ENCODE results near the gene GPM6B. TPM values are rescaled to one million over a fixed set of nuclear protein-coding genes. Genes with fewer than 3 reads are reported as not detected.

The GPM6B gene
- total and polyA plus RNA-seq, 7 donors, result 1.1 to 3.9 (median 2.5) TPM

DNA sequence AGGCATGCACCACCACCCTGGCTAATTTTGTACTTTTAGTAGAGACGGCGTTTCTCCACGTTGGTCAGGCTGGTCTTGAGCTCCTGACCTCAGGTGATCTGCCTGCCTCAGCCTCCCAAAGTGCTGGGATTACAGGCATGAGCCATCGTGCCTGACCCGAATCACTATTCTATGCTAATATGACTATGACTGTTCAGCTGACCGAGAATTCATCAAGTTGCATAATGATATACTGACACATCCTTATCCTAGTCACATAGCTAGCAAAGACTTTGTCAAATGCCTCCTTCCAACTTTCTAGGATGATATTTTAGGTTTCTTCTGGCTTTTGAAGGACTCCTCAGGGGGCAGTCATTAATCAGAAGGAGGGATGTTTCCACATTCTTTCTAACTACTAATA lies 4.8 kb upstream of the GPM6B start:
- Histone ChIP-seq H3K27ac (no peak overlapping the region), H3K27me3 (ENCODE audit: insufficient read depth in 3 of 3, low read length in 2 of 3) (peaks cover 0 to 28% (median 0%) of the 10 kb centered on the region in 3 donors), H3K4me1 (no peaks in the 10 kb centered on the region), H3K9me3 (no peaks in the 10 kb centered on the region), H3K36me3 (ENCODE audit: insufficient read depth in 1 of 2, low read depth in 1 of 2) (no peaks in the 10 kb centered on the region), H3K4me3 (no peak overlapping the region)
- intact Hi-C loops (cut with DNase I), result no loop called here
- TF ChIP-seq, protein P1, sequence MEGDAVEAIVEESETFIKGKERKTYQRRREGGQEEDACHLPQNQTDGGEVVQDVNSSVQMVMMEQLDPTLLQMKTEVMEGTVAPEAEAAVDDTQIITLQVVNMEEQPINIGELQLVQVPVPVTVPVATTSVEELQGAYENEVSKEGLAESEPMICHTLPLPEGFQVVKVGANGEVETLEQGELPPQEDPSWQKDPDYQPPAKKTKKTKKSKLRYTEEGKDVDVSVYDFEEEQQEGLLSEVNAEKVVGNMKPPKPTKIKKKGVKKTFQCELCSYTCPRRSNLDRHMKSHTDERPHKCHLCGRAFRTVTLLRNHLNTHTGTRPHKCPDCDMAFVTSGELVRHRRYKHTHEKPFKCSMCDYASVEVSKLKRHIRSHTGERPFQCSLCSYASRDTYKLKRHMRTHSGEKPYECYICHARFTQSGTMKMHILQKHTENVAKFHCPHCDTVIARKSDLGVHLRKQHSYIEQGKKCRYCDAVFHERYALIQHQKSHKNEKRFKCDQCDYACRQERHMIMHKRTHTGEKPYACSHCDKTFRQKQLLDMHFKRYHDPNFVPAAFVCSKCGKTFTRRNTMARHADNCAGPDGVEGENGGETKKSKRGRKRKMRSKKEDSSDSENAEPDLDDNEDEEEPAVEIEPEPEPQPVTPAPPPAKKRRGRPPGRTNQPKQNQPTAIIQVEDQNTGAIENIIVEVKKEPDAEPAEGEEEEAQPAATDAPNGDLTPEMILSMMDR (IDR thresholded peaks at IDR 0.05), result no peak
- ATAC-seq (no peak), DNase-seq (no peak)
- WGBS, 3 donors, result 79 to 96% (median 81%) methylated on average over 6 of the region's 6 CpGs

DNA sequence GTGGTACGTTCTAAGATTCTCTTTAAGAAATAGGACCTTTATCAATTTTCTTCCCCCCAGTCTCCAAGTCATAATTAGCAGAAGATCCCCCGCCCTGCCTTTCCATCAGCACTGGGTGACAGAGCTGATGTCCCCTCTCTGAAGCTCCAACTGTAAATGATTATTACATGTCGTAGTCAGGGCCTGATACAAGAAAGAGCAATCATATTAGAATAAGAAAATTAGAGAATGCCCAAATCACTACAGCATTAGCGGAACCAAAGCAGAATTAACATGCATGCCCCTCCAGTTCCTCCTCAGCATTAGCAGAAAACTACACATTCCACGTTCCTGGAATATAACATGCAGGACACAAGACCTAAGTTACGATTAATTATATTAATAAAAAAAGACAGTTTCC lies 717 bp downstream of the GPM6B start:
- peaks cover 0 to 24% (median 0%) of the 10 kb centered on the region in 3 donors for H3K27me3 ChIP-seq (ENCODE audit: insufficient read depth in 3 of 3, low read length in 2 of 3)
- no peaks in the 10 kb centered on the region for H3K36me3 ChIP-seq (ENCODE audit: insufficient read depth in 1 of 2, low read depth in 1 of 2)
- no peak for ATAC-seq
- intact Hi-C loops (cut with DNase I), result no loop called here
- 79 to 84% (median 79%) methylated on average over 6 of the region's 6 CpGs for WGBS, 3 donors
- no peak overlapping the region for H3K27ac ChIP-seq
- TF ChIP-seq, protein P1 (IDR thresholded peaks at IDR 0.05), result no peak
- no peak for DNase-seq
- H3K9me3 ChIP-seq, result no peaks in the 10 kb centered on the region
- H3K4me1 ChIP-seq, result no peaks in the 10 kb centered on the region
- H3K4me3 ChIP-seq, result no peak overlapping the region

DNA sequence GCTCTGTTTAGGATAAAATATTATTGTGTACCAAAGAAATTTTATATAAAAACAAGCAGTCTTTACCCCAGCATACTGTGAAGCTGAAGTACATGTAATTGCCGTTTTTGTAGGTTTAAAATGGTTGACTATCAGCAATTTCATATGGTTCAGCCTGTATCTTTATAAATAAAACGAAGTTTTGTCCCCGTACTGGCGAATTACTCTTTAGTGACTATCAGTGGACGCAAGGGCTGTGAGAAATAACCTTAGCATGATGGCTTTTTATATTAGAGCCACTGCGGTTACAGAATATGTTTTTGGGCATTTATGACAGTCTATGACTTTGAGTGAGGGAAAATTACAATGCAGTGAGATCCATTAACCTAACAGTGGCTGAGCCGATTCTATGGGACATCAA lies 1.2 kb downstream of the GPM6B start:
- H3K27me3 ChIP-seq (ENCODE audit: insufficient read depth in 3 of 3, low read length in 2 of 3), result peaks cover 0 to 24% (median 0%) of the 10 kb centered on the region in 3 donors

DNA sequence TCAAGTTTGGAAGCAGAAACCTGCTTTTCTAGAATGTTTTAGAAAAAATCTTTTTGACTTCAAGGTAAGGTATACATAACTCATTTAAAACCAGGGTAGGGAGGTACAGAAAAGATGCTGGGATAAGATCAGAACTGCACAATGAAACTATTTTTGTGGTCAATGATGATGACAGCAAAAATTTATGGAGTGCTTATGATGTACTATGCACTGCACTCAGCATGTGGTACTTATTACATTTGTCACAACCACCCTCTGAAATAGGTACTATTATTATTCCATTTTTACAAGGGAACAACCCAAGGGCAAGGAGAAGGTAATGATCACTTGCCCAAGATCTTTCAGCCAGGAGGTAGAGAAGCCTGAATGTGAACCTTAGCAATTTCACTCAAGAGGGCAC lies 8.0 kb downstream of the GPM6B start:
- TF ChIP-seq, protein P1 (IDR thresholded peaks at IDR 0.05), result no peak
- H3K9me3 ChIP-seq, result no peaks in the 10 kb centered on the region
- ATAC-seq, result no peak
- intact Hi-C loops (cut with DNase I), result no loop called here
- peaks cover 0 to 19% (median 2%) of the 10 kb centered on the region in 3 donors for H3K27me3 ChIP-seq (ENCODE audit: insufficient read depth in 3 of 3, low read length in 2 of 3)
- no peaks in the 10 kb centered on the region for H3K4me1 ChIP-seq
- H3K4me3 ChIP-seq, result no peak overlapping the region
- H3K36me3 ChIP-seq (ENCODE audit: insufficient read depth in 1 of 2, low read depth in 1 of 2), result no peaks in the 10 kb centered on the region
- DNase-seq, result no peak
- H3K27ac ChIP-seq, result no peak overlapping the region

More for the DNA sequence above, 1.2 kb downstream of the GPM6B start:
- TF ChIP-seq, protein P1 (IDR thresholded peaks at IDR 0.05), result no peak
- DNase-seq (no peak), ATAC-seq (no peak)
- Histone ChIP-seq H3K36me3 (ENCODE audit: insufficient read depth in 1 of 2, low read depth in 1 of 2) (no peaks in the 10 kb centered on the region), H3K27ac (no peak overlapping the region), H3K4me1 (no peaks in the 10 kb centered on the region), H3K9me3 (no peaks in the 10 kb centered on the region), H3K4me3 (no peak overlapping the region)
- intact Hi-C loops (cut with DNase I), result no loop called here
- 89 to 97% (median 93%) methylated on average over 7 of the region's 7 CpGs for WGBS, 3 donors

DNA sequence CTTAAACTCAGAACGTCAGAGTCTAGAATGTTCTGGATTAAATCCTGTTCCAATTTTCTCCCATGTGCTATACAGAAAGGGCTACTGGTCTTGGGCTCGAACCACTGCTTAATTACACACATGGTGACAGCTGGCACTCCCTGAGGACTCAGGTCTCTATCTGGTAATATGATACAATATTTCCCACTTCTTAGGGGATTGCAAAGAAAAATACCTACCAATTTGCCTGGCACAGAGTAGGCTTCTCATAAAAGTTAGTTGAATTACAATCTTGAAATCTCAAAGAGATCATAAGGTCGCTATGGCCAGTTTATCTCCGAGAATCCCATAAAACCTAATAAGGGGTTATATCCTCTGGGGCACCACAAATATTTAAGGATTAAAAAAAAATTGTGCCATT lies 8.6 kb downstream of the GPM6B start:
- DNase-seq, result no peak
- TF ChIP-seq, protein P1 (IDR thresholded peaks at IDR 0.05), result no peak
- intact Hi-C loops (cut with DNase I), result no loop called here
- H3K9me3 ChIP-seq, result no peaks in the 10 kb centered on the region
- H3K27ac ChIP-seq, result no peak overlapping the region
- H3K36me3 ChIP-seq (ENCODE audit: insufficient read depth in 1 of 2, low read depth in 1 of 2), result no peaks in the 10 kb centered on the region
- WGBS, 3 donors, result 45 to 49% (median 46%) methylated on average over 4 of the region's 4 CpGs
- no peak for ATAC-seq
- peaks cover 0 to 19% (median 2%) of the 10 kb centered on the region in 3 donors for H3K27me3 ChIP-seq (ENCODE audit: insufficient read depth in 3 of 3, low read length in 2 of 3)
- H3K4me3 ChIP-seq, result no peak overlapping the region
- no peaks in the 10 kb centered on the region for H3K4me1 ChIP-seq

Measured in psoas muscle (tissue), 8 donors.